Left forelimb (tissue), 1 donor: ENCODE measurements around the gene ARID3A.
"Not testable (repeated sequence)": the region's sequence is repeated elsewhere in the genome, so short reads cannot be mapped to it uniquely, and the experiment has no call there.

Experiments used
- DNase-seq: peaks from one replicate; pipeline ENCODE4 v3.0.0-alpha.2; 2018; ENCODE audit warnings: low spot score

ARID3A gene, protein sequence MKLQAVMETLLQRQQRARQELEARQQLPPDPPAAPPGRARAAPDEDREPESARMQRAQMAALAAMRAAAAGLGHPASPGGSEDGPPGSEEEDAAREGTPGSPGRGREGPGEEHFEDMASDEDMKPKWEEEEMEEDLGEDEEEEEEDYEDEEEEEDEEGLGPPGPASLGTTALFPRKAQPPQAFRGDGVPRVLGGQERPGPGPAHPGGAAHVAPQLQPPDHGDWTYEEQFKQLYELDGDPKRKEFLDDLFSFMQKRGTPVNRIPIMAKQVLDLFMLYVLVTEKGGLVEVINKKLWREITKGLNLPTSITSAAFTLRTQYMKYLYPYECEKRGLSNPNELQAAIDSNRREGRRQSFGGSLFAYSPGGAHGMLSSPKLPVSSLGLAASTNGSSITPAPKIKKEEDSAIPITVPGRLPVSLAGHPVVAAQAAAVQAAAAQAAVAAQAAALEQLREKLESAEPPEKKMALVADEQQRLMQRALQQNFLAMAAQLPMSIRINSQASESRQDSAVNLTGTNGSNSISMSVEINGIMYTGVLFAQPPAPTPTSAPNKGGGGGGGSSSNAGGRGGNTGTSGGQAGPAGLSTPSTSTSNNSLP

DNA sequence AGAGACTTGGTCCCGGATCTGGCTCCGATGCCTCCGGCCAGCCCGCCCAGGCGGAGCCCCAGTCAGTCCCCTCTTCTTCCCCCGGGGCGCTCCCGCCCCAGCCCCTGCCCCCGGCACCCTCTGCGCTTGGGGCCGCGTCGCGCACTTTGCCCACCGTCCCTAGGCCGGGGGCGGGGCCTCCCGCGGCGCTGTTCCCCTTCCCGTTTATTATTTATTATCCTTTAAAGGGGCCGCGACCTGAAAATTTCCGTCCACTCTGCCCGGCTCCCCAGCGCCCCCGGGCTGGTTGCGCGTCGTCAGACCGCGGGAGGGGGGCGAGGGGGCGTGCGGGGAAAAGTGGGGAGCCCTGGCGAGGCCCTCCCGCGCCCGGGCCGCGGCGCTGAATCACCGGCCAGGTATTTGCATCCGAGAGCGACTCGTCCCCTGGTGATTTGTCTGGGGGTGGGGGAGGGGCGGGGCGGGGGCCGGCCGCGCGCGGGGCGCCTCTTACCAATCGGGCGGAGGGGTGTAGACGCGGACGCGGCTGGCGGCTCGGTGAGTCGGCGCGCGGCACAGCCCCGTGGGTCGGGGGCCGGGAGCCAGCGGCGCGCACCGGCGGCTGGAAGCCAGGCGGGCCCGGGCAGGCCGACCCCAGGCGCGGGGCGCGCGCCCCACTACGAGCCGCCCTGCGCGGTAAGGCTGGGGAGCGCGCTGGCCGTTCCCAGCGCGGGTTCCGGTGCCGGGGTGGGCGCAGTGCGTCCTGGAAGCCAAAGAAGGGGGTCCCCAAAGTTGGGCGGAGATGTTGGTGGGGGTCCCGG is at the start of gene ARID3A:
TSS of gene ARID3A (plus strand) at position 510 of the 797 bp plus-strand sequence. CDS start 3,494 bp downstream, outside the sequence.
- peak; percentile 93 for DNase-seq

GRCh38 chr19:876089-876488 is 49.7 kb upstream of the ARID3A start:
- DNase-seq = no peak

DNA sequence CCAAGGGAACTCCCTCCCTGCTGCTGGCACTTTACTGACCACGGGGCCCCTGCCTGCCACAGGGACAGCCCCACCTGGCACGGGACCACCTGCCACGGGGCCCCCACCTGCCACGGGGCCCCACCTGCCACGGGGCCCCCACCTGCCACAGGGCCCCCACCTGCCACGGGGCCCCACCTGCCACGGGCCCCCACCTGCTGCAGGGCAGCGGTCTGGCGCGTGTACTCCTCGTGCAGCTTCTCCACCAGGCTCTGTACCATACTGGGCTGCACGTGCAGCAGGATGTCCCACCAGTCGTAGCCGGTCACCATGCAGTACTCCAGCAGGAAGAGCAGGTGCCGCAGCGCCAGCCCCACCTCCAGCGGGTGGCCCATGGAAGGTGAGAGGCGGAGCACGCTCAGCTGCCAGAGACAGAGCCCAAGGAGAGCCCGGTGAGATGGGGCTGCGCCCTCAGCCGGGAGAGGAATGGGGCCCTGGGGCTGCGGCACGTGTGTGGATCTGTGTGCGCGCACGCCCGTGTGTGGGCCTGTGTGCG is 49.0 kb upstream of the ARID3A start:
- no peak for DNase-seq

DNA sequence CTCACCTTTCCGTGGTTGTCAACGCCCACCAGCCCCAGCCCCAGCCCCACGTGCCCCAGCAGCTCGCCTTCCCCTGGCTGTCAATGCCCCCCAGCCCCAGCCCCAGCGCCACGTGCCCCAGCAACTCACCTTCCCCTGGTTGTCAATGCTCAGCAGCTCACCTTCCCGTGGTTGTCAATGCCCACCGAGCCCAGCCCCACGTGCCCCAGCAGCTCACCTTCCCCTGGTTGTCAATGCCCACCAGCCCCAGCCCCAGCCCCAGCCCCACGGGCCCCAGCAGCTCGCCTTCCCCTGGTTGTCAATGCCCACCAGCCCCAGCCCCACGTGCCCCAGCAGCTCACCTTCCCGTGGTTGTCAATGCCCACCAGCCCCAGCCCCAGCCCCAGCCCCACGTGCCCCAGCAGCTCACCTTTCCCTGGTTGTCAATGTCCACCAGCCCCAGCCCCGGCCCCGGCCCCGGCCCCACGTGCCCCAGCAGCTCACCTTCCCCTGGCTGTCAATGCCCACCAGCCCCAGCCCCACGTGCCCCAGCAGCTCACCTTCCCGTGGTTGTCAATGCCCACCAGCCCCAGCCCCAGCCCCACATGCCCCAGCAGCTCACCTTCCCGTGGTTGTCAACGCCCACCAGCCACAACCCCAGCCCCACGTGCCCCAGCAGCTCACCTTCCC is 47.7 kb upstream of the ARID3A start:
- not testable (repeated sequence) for DNase-seq

GRCh38 chr19:878751-879561 is 46.9 kb upstream of the ARID3A start:
- not testable (repeated sequence) for DNase-seq

DNA sequence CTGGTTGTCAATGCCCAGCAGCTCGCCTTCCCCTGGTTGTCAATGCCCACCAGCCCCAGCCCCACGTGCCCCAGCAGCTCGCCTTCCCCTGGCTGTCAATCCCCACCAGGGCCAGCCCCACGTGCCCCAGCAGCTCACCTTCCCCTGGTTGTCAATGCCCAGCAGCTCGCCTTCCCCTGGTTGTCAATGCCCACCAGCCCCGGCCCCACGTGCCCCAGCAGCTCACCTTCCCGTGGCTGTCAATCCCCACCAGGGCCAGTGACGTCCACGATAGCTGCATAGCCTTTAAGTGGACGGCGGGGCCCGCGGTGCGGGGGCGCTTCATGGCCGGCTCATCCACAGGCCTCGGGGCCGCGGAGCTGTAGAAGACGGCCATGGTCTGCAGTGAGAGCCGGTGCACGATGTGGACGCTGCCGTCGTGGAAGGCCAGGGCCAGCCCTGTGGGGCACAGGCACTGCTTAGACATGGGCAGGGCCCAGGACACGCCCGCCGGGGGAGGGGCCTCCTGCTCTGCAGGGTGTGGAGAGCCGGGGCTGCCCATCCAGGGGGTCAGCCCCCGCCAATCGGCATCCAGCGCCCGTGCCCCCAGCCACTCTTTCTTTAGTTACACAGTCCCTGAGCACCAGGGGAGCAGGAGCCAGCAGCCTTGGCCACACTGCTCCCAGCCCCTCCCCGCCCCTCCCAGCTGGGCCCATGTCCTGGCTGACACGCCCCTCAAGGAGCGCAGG is 46.0 kb upstream of the ARID3A start:
- no peak for DNase-seq

DNA sequence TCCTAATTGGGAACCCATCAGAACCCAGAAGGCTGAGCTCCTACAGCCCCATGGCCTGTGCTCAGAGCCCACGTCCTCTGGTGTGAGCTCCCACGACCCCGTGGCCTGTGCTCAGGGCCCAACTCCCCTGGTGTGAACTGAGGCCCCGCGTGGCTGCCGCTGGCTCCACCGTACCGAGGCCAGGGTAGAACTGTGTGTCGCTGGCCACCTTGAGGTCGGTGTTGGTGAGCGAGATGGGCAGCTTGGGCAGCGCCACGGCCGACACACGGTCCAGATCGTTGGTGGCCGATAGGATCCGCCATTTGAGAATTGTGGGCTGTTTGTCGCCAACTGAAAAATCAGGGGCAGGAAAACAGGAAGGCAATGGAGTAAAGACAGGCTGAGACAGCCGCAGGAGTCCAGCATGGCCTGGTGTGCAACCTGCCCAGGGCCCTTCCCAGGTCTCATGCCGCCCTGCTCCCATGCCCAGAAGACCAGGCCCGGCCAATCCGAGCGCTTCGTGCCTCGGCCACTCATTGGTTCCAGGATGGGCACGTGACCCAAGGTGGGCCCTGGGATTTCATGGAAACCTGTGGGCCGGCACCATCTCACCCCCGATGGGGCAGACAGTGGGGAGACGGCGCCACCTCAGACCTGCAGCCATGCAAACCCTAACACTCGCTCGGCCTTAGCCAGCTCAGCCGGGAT is 44.3 kb upstream of the ARID3A start:
- DNase-seq = no peak

GRCh38 chr19:882871-883497 is 42.9 kb upstream of the ARID3A start:
- DNase-seq = no peak

- no peak for DNase-seq
Measured at GRCh38 chr19:883661-884211, 42.1 kb upstream of the ARID3A start.

DNA sequence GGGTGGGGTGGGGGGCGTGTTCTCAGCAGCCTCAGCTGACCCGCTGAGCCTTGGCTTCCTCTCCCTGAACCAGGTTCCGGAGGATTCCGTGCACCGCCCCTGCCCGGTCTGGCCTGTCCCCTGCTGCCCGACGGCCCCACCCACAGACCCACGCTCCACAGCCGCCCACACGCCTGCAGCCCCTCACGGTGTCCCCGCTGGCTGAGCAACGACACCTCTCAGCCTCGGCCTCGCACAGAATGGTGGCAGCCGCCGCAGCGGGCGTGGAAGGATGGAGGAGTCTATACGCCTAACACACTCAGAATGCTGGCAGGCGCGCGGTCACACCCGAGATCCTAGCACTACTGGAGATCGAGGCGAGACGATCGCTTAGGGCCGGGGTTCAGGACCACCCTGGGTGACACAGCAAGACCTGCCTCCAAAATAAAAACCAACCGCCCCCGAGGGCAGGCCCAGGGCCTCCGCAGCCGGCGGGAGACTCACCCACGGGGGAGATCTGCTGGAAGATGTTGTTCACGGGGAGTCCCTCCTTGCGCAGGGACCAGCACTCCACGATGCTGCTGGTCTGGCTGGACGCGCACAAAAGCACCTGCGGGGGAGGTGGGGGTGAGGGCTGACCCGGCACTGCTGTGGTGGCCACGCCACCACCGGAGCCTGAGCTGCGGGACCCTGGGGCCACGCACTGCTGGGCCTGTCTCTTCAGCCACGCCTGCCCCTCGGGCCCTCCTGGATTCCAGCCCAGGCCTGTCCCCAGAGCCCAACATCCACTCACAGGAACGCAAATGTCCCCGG is 41.2 kb upstream of the ARID3A start:
- DNase-seq = no peak

GRCh38 chr19:885536-886224 is 40.2 kb upstream of the ARID3A start:
- no peak for DNase-seq

DNA sequence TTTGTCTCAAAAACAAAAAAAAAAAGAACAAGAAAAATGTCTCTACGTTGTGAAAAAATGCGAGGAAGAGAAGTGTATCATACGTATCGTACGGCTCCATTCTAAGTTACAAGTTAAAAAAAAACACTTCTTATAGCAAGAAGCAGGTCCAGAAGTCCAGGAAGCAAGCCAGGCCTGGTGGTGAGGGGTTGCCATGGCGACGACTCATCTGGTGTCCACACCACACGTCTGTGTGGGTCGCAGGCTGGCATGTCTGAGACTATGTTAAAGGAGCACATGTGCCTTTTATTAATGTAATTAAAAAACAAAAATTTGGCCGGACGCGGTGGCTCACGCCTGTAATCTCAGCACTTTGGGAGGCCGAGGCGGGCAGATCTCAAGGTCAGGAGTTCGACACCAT is 38.8 kb upstream of the ARID3A start:
- DNase-seq = no peak

GRCh38 chr19:887599-887998 is 38.2 kb upstream of the ARID3A start:
- DNase-seq = no peak

DNA sequence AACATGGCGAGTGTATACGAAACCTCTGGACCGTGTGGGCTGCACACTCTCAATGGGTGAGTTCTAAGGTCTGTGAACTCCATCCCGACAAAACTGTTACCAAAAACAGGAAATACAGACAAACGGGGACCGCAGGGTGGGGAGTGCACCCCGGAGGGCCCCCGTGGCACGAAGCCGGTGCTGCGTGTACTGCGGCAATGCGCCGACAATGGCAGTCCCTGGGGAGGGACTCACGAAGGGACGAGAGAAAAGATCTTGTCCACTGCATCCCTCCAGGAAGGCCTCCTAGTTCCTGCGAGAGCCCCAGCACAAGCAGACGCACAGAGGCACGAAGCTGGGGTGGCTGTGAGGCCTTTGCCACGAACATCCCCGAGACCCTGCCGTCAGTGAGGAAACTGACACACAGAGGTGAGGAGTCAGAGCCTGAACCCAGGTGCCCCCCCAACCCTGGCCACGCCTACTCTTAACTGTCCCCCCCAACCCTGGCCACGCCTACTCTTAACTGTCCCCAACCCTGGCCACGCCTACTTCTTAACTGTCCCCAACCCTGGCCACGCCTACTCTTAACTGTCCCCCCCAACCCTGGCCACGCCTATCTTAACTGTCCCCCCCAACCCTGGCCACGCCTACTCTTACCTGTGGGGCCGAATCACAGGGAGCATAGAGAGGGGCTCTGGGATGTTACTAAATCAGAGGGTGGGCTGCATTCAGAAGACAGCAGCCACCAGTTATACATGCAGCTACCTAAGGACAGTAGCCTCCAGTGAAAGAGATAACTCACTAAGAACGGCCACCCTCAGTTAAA is 37.1 kb upstream of the ARID3A start:
- no peak for DNase-seq

GRCh38 chr19:889662-890295 is 36.1 kb upstream of the ARID3A start:
- no peak for DNase-seq

GRCh38 chr19:890831-891230 is 35.0 kb upstream of the ARID3A start:
- no peak for DNase-seq
